Measurements from ENCODE around the gene MCM3. TPM values are rescaled to one million over a fixed set of nuclear protein-coding genes. Genes with fewer than 3 reads are reported as not detected.

MCM3 gene
- total and polyA plus RNA-seq, 2 donors (not counting 1 experiment from before 2014, with no cell fraction given): 15.9 to 40.3 TPM

DNA sequence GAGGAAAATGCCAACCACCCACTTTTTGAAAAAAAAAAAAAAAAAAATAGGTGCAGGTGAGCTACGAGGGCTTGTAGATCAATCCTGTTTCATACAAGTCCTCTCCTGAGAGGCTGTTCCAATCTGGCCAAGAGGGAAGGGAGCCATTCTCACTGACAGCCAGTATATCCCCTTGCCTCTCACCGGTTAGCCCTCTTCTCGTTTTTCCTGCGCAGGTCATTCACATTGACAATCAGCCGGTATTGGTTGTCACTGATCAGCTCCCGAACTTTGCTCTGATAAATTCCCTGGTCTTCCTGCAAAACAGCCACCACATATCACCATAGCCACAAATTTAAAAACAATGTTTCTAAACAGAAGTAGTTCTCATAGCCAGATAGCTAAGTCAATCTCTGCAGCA is 1.4 kb downstream of the MCM3 start:
- Histone ChIP-seq H3K9me3 (ENCODE audit: control insufficient read depth, insufficient read depth, low read depth, low read length) (no peaks in the 10 kb centered on the region), H2AFZ (ENCODE audit: low read length) (no peak overlapping the region), H3K27me3 (ENCODE audit: control insufficient read depth, insufficient read depth, low read length) (no peaks in the 10 kb centered on the region), H3K4me2 (ENCODE audit: extremely low read depth, insufficient read depth, low read length) (peak overlapping the region; percentile 89), H3K9ac (ENCODE audit: insufficient read depth, low read length) (no peak overlapping the region), H4K20me1 (ENCODE audit: control insufficient read depth, extremely low read depth, insufficient read depth, low read length) (no peaks in the 10 kb centered on the region), H3K4me1 (ENCODE audit: control insufficient read depth, extremely low read depth, insufficient read depth, low read length) (peaks cover 3% of the 10 kb centered on the region), H3K4me3 (replicated peaks in 1 of 4; ENCODE audit: control extremely low read depth in 1 of 4, insufficient read depth in 1 of 4, low read depth in 3 of 4, low read length in 4 of 4) (peak overlapping the region; percentile 69 to 91 (median 76)), H3K79me2 (ENCODE audit: control insufficient read depth, insufficient read depth, low read length) (peaks cover 20% of the 10 kb centered on the region), H3K27ac (ENCODE audit: insufficient read depth, low read length) (no peak overlapping the region), H3K36me3 (ENCODE audit: control insufficient read depth, insufficient read depth, low read length) (peaks cover 5% of the 10 kb centered on the region)
- DNase-seq (ENCODE audit: low read depth in 2 of 2): no peak
- TF ChIP-seq, protein P1, sequence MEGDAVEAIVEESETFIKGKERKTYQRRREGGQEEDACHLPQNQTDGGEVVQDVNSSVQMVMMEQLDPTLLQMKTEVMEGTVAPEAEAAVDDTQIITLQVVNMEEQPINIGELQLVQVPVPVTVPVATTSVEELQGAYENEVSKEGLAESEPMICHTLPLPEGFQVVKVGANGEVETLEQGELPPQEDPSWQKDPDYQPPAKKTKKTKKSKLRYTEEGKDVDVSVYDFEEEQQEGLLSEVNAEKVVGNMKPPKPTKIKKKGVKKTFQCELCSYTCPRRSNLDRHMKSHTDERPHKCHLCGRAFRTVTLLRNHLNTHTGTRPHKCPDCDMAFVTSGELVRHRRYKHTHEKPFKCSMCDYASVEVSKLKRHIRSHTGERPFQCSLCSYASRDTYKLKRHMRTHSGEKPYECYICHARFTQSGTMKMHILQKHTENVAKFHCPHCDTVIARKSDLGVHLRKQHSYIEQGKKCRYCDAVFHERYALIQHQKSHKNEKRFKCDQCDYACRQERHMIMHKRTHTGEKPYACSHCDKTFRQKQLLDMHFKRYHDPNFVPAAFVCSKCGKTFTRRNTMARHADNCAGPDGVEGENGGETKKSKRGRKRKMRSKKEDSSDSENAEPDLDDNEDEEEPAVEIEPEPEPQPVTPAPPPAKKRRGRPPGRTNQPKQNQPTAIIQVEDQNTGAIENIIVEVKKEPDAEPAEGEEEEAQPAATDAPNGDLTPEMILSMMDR (conservative IDR thresholded peaks at IDR 0.05 in 1 of 2, IDR thresholded peaks at IDR 0.05 in 1 of 2; ENCODE audit: low read depth in 1 of 2, low read length in 2 of 2): no peak
- TF ChIP-seq EZH2 (IDR thresholded peaks at IDR 0.05; ENCODE audit: low read length, missing control alignments): no peak

DNA sequence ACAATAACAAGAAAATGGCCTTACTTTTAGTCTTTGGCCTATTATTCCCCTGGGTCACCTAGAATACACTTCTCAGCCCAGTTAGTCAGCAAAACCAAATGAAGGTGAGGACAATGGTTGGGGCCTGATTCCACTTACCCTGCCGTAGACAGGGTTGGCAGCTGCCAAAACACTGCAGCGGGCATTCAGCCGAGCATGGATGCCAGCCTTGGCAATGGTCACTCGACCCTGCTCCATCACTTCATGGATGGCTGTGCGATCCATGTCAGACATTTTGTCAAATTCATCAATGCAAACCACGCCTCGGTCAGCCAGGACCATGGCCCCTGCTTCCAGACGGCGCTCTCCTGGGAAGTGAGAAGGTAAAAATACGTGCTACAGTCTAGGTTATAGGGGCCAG is 8.4 kb downstream of the MCM3 start:
- Histone ChIP-seq H3K4me2 (ENCODE audit: extremely low read depth, insufficient read depth, low read length) (no peak overlapping the region), H3K27me3 (ENCODE audit: control insufficient read depth, insufficient read depth, low read length) (no peaks in the 10 kb centered on the region), H2AFZ (ENCODE audit: low read length) (no peak overlapping the region), H3K79me2 (ENCODE audit: control insufficient read depth, insufficient read depth, low read length) (no peaks in the 10 kb centered on the region), H3K36me3 (ENCODE audit: control insufficient read depth, insufficient read depth, low read length) (peaks cover 11% of the 10 kb centered on the region), H3K9me3 (ENCODE audit: control insufficient read depth, insufficient read depth, low read depth, low read length) (no peaks in the 10 kb centered on the region), H3K27ac (ENCODE audit: insufficient read depth, low read length) (no peak overlapping the region), H3K4me1 (ENCODE audit: control insufficient read depth, extremely low read depth, insufficient read depth, low read length) (no peaks in the 10 kb centered on the region), H3K4me3 (replicated peaks in 1 of 4; ENCODE audit: control extremely low read depth in 1 of 4, insufficient read depth in 1 of 4, low read depth in 3 of 4, low read length in 4 of 4) (no peak overlapping the region), H4K20me1 (ENCODE audit: control insufficient read depth, extremely low read depth, insufficient read depth, low read length) (no peaks in the 10 kb centered on the region), H3K9ac (ENCODE audit: insufficient read depth, low read length) (no peak overlapping the region)
- TF ChIP-seq, protein P1 (conservative IDR thresholded peaks at IDR 0.05 in 1 of 2, IDR thresholded peaks at IDR 0.05 in 1 of 2; ENCODE audit: low read depth in 1 of 2, low read length in 2 of 2): no peak
- no peak for TF ChIP-seq EZH2 (IDR thresholded peaks at IDR 0.05; ENCODE audit: low read length, missing control alignments)
- no peak for DNase-seq (ENCODE audit: low read depth in 2 of 2)

DNA sequence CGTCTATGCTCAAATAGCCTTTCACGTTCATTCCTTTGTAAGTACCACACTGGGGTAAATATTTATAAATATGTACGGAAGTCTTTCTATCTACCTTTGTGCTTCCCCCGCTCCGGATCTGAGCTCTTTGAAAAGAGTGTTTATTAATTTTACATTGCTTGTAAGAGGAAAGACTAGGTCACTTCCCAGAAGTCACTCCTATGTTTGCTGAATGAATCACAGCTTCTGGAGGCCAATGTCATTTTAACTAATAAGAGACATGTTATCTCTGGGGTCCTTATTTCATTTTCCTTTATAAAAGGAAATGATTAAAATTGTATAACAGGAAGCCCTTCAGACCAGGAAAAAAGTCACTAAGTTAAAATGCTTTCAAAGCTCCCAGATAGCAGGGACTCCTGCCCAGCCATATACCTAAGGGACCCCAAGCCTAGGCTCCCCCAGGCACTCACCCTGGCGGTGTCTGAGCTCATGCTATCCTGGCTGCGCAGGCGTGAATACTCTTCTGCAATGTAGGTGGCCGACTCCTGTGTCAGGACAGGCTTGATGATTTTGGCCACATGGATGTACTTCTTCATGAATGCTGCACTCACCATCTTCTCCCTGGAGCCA is 12.6 kb downstream of the MCM3 start:
- peaks cover 17% of the 10 kb centered on the region for H3K36me3 ChIP-seq (ENCODE audit: control insufficient read depth, insufficient read depth, low read length)
- H3K79me2 ChIP-seq (ENCODE audit: control insufficient read depth, insufficient read depth, low read length): no peaks in the 10 kb centered on the region
- no peaks in the 10 kb centered on the region for H3K9me3 ChIP-seq (ENCODE audit: control insufficient read depth, insufficient read depth, low read depth, low read length)
- H3K4me1 ChIP-seq (ENCODE audit: control insufficient read depth, extremely low read depth, insufficient read depth, low read length): no peaks in the 10 kb centered on the region
- DNase-seq (ENCODE audit: low read depth in 2 of 2): no peak
- TF ChIP-seq EZH2 (IDR thresholded peaks at IDR 0.05; ENCODE audit: low read length, missing control alignments): no peak
- TF ChIP-seq, protein P1 (conservative IDR thresholded peaks at IDR 0.05 in 1 of 2, IDR thresholded peaks at IDR 0.05 in 1 of 2; ENCODE audit: low read depth in 1 of 2, low read length in 2 of 2): no peak
- no peak overlapping the region for H3K4me3 ChIP-seq (replicated peaks in 1 of 4; ENCODE audit: control extremely low read depth in 1 of 4, insufficient read depth in 1 of 4, low read depth in 3 of 4, low read length in 4 of 4)
- no peaks in the 10 kb centered on the region for H3K27me3 ChIP-seq (ENCODE audit: control insufficient read depth, insufficient read depth, low read length)
- no peaks in the 10 kb centered on the region for H4K20me1 ChIP-seq (ENCODE audit: control insufficient read depth, extremely low read depth, insufficient read depth, low read length)
- no peak overlapping the region for H3K9ac ChIP-seq (ENCODE audit: insufficient read depth, low read length)
- H2AFZ ChIP-seq (ENCODE audit: low read length): no peak overlapping the region
- no peak overlapping the region for H3K27ac ChIP-seq (ENCODE audit: insufficient read depth, low read length)
- H3K4me2 ChIP-seq (ENCODE audit: extremely low read depth, insufficient read depth, low read length): no peak overlapping the region
